Gastrocnemius medialis (tissue), 4 donors: Measurements from ENCODE around the gene PATJ. TPM values are rescaled to one million over a fixed set of nuclear protein-coding genes. Genes with fewer than 3 reads are reported as not detected.

Source experiments
- ATAC-seq, 2 donors: fragments of 150-250 bp; one replicate each; pipeline ENCODE4 v1.9.1; 2016
- DNase-seq, 2 donors: peaks; one replicate each; pipeline ENCODE4 v3.0.0-alpha.2; 2019
- H3K27ac ChIP-seq, 4 donors: fragments of 200-600 bp; sonication (generic); 1 replicate in 1 of 4; 2 replicates in 3 of 4; pipeline ENCODE4 v1.5.1; 2016 to 2018; ENCODE audit warnings: mild to moderate bottlenecking in 2 of 4, moderate library complexity in 1 of 4
- H3K27me3 ChIP-seq, 3 donors: fragments of 200-600 bp; sonication (generic) in 2 of 3; 1 replicate in 1 of 3; 2 replicates in 2 of 3; pipeline versions ENCODE4 v1.5.1 to v1.6.0; 2016 to 2019; ENCODE audit warnings: mild to moderate bottlenecking in 1 of 3, moderate library complexity in 1 of 3
- H3K36me3 ChIP-seq, 2 donors: fragments of 200-600 bp; sonication (generic) in 1 of 2; one replicate each; pipeline ENCODE4 v1.5.1; 2017 to 2018
- H3K4me1 ChIP-seq, 2 donors: fragments of 200-600 bp; sonication (generic) in 1 of 2; one replicate each; pipeline ENCODE4 v1.5.1; 2016 to 2017; ENCODE audit warnings: mild to moderate bottlenecking in 2 of 2
- H3K4me3 ChIP-seq, 4 donors: fragments of 200-600 bp; sonication (generic) in 3 of 4; 1 replicate in 1 of 4; 2 replicates in 3 of 4; pipeline ENCODE4 v1.5.1; 2016 to 2019; ENCODE audit warnings: mild to moderate bottlenecking in 2 of 4
- H3K9me3 ChIP-seq, 3 donors: fragments of 200-600 bp; sonication (generic) in 2 of 3; 1 replicate in 1 of 3; 2 replicates in 2 of 3; pipeline ENCODE4 v1.5.1; 2016 to 2019
- CTCF ChIP-seq, 5 experiments: fragments of 450-650 bp in 3 of 5; fragments of 200-600 bp in 2 of 5; sonication (generic) in 2 of 5; IDR thresholded peaks in 4 of 5; conservative IDR thresholded peaks in 1 of 5; 1 replicate in 4 of 5; 2 replicates in 1 of 5; pipeline ENCODE4 v1.5.1; 2016 to 2019; ENCODE audit warnings: antibody characterized with exemption in 5 of 5, mild to moderate bottlenecking in 3 of 5, moderate library complexity in 3 of 5
- POLR2A ChIP-seq, 2 donors: fragments of 450-650 bp; IDR thresholded peaks; one replicate each; pipeline ENCODE4 v1.6.1; 2017; ENCODE audit warnings: antibody characterized with exemption in 2 of 2, mild to moderate bottlenecking in 2 of 2, moderate library complexity in 2 of 2
- in situ Hi-C, 4 donors: fragments of 200-750 bp; cut with MboI; loops; one replicate each; pipeline versions ENCODE4 v1.15.0 to v1.8.0; 2017; ENCODE audit warnings: low sequenced_read_pairs in 4 of 4
- intact Hi-C: fragments of 100-400 bp; cut with DNase I; formaldehyde crosslinking; loops from one replicate; pipeline ENCODE4 v1.15.1; 2023; ENCODE audit warnings: low total_unique reads
- total RNA-seq, 4 donors: library from RNA; depleted of rRNA; stranded (reverse); fragments of >200 nt; gene quantifications; one replicate each; pipeline versions ENCODE4 v1.1.0 to v1.2.3, GENCODE V29; 2016

PATJ gene
- total RNA-seq, 4 donors from 2014 or later, result 19.3 to 44.8 (median 26.0) TPM

DNA sequence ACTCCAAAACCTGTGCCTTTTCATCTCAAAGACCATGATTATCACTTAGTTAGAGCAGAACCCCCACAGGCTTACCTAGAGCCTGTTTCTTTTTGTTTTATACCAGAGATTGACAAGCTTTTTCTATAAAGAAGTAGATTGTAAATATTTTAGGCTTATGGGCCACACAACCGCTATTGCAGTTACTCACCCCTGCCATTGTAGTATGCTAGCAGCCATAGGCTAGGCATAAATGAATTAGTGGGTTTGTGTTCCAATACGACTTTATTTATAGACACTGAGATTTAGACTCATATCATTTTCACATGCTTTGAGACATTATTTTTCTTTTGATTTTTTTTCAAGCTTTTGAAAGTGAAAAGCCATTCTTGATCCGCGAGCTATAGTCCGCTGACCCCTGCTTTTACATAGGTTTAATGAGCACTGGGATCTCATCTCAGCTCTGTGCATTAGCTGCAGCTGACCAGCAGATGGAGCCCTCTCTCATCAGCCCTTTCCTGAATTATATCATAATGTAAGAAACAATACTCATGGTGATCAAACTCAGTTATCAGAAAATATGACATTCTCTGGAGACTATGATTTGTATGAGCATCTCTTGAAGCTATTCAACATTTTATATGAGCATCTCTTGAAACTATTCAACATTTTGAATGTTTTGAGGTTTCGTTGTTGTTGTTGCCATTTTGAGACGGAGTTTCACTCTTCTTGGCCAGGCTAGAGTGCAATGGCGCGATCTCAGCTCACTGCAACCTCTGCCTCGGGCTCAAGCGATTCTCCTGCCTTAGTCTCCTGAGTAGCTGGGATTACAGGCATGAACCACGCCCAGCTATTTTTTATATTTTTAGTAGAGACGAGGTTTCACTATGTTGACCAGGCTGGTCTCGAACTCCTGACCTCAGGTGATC is 340.4 kb downstream of the PATJ start:
- in situ Hi-C loops, result loop anchor here in 1 of 4 donors (10.0 kb wide), 1 partner anchor 52 kb away; no protein-coding TSS in a partner anchor
- ATAC-seq, result peak; percentile 73 to 77
- Histone ChIP-seq H3K4me1 (no peaks in the 10 kb centered on the region), H3K36me3 (no peaks in the 10 kb centered on the region), H3K27me3 (no peaks in the 10 kb centered on the region), H3K4me3 (no peak overlapping the region), H3K9me3 (no peaks in the 10 kb centered on the region), H3K27ac (no peak overlapping the region)
- TF ChIP-seq POLR2A (IDR thresholded peaks at IDR 0.05) (no peak), CTCF (IDR thresholded peaks at IDR 0.05 in 4 of 5, conservative IDR thresholded peaks at IDR 0.05 in 1 of 5) (peak; percentile 55 to 88 (median 82))
- DNase-seq, result no peak
- intact Hi-C loops, result loop anchor here (5.0 kb wide), 1 partner anchor 50 kb away; no protein-coding TSS in a partner anchor

DNA sequence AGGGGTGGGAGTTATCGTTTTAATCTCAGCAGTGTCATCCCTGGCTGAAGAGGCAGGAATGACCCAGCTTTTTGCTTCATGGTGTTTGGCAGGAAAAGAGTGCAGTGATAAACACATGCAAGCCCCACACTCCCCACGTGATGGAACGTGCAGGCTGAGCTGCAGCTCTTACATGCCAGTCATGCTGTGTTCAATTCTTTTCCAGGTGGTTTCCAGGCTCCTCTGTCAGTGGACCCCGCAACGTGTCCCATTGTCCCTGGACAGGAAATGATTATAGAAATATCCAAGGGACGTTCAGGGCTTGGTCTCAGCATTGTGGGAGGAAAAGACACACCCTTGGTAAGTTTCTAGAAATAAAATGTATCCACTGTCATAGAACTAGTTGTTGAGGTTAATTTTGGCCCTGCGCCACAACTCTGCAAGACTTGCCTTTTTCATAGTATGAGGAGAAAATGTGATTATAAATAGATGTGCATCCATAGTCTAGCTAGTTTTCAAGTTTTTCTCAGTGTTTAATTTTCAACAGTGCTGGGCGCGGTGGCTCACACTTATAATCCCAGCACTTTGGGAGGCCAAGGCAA is 342.1 kb downstream of the PATJ start:
- Histone ChIP-seq H3K27ac (no peak overlapping the region), H3K4me1 (no peaks in the 10 kb centered on the region), H3K9me3 (no peaks in the 10 kb centered on the region), H3K36me3 (no peaks in the 10 kb centered on the region), H3K27me3 (no peaks in the 10 kb centered on the region), H3K4me3 (no peak overlapping the region)
- in situ Hi-C loops (loop anchor here in 1 of 4 donors (10.0 kb wide), 1 partner anchor 50 kb away; no protein-coding TSS in a partner anchor), intact Hi-C loops (loop anchor here (5.0 kb wide), 1 partner anchor 48 kb away; no protein-coding TSS in a partner anchor)
- DNase-seq, result no peak
- ATAC-seq, result no peak
- TF ChIP-seq POLR2A (IDR thresholded peaks at IDR 0.05) (no peak), CTCF (IDR thresholded peaks at IDR 0.05 in 4 of 5, conservative IDR thresholded peaks at IDR 0.05 in 1 of 5) (no peak)

DNA sequence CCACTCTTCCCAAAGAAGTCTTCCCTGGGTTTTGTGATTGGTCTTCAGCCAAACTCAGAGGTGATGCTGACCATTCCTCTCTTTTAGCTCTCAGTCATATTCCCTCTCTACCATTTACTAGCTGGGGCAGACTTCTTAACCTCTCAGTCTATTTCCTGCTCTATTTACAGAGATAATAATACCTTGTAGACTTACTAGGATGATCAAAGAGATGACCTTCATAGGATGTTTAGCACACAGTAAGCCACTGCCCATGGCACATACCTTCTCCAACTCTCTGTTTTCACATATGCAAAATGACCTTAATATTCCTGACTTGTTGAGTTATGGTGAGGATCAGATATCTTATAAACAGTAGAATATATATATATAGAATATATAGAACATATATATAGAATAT is 346.2 kb downstream of the PATJ start:
- Histone ChIP-seq H3K9me3 (no peaks in the 10 kb centered on the region), H3K4me3 (no peak overlapping the region), H3K4me1 (no peaks in the 10 kb centered on the region), H3K27ac (no peak overlapping the region), H3K27me3 (no peaks in the 10 kb centered on the region), H3K36me3 (no peaks in the 10 kb centered on the region)
- DNase-seq (no peak), ATAC-seq (no peak)
- intact Hi-C loops (no loop called here), in situ Hi-C loops (loop anchor here in 1 of 4 donors (10.0 kb wide), 1 partner anchor 46 kb away; no protein-coding TSS in a partner anchor)
- TF ChIP-seq POLR2A (IDR thresholded peaks at IDR 0.05) (no peak), CTCF (IDR thresholded peaks at IDR 0.05 in 4 of 5, conservative IDR thresholded peaks at IDR 0.05 in 1 of 5) (no peak)

DNA sequence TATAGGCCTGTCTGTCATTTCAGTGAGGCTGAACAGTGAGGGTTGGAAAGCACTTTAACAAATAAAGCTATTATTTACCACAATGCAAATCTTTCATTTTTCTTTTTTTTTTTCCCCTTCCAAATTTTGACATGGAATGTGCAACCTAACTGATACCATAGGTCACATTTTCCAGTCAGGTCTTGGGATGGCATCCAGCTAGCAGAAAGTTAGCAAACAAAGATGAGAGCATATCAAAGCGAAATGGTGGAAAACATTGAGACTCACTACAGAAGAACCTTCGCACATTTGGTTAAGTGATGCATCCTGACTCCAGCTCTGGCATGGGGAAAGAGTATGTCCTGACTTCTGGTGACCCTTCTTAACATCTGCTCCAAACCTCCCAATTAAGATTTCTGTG is 347.3 kb downstream of the PATJ start:
- in situ Hi-C loops (loop anchor here in 1 of 4 donors (10.0 kb wide), 1 partner anchor 45 kb away; no protein-coding TSS in a partner anchor), intact Hi-C loops (no loop called here)
- Histone ChIP-seq H3K36me3 (no peaks in the 10 kb centered on the region), H3K27ac (no peak overlapping the region), H3K4me3 (no peak overlapping the region), H3K9me3 (no peaks in the 10 kb centered on the region), H3K4me1 (no peaks in the 10 kb centered on the region), H3K27me3 (no peaks in the 10 kb centered on the region)
- DNase-seq, result no peak
- no peak for ATAC-seq
- TF ChIP-seq CTCF (IDR thresholded peaks at IDR 0.05 in 4 of 5, conservative IDR thresholded peaks at IDR 0.05 in 1 of 5), result no peak
- TF ChIP-seq POLR2A (IDR thresholded peaks at IDR 0.05), result no peak
